IPS-18a (cell line): ENCODE results near the gene COL4A2.
"Not testable (repeated sequence)": the region's sequence is repeated elsewhere in the genome, so short reads cannot be mapped to it uniquely, and the experiment has no call there.

Experiments used
- H3K27ac ChIP-seq: one replicate; pipeline ENCODE4 v1.5.1; 2013; ENCODE audit warnings: low read length
- H3K27me3 ChIP-seq: one replicate; pipeline ENCODE4 v1.6.1; 2013; ENCODE audit warnings: mild to moderate bottlenecking, low read length; ENCODE audit not compliant: control insufficient read depth, insufficient read depth
- H3K36me3 ChIP-seq: one replicate; pipeline ENCODE4 v1.6.1; 2013; ENCODE audit warnings: low read depth, low read length; ENCODE audit not compliant: control insufficient read depth
- H3K4me1 ChIP-seq: one replicate; pipeline ENCODE4 v1.6.1; 2013; ENCODE audit warnings: low read depth, low read length; ENCODE audit not compliant: control insufficient read depth
- H3K4me3 ChIP-seq: one replicate; pipeline ENCODE4 v1.5.1; 2013; ENCODE audit warnings: low read length
- H3K9ac ChIP-seq: one replicate; pipeline ENCODE4 v1.6.1; 2013; ENCODE audit warnings: mild to moderate bottlenecking, low read length, moderate library complexity
- H3K9me3 ChIP-seq: one replicate; pipeline ENCODE4 v1.6.1; 2013; ENCODE audit warnings: low read depth, low read length; ENCODE audit not compliant: control insufficient read depth

The COL4A2 gene

GRCh38 chr13:110531671-110532083, 224.6 kb downstream of the COL4A2 start:
- Histone ChIP-seq H3K27me3 (no peaks in the 10 kb centered on the region), H3K36me3 (no peaks in the 10 kb centered on the region), H3K9ac (no peak overlapping the region), H3K4me1 (peaks cover 18% of the 10 kb centered on the region), H3K9me3 (no peaks in the 10 kb centered on the region), H3K27ac (no peak overlapping the region), H3K4me3 (no peak overlapping the region)

- not testable (repeated sequence) for H3K36me3 ChIP-seq, H3K9ac ChIP-seq, H3K27me3 ChIP-seq, H3K4me3 ChIP-seq, H3K9me3 ChIP-seq, H3K27ac ChIP-seq
- peaks cover 18% of the 10 kb centered on the region for H3K4me1 ChIP-seq
Observed at GRCh38 chr13:110532258-110532657, 225.2 kb downstream of the COL4A2 start.

GRCh38 chr13:110533771-110534670, 226.9 kb downstream of the COL4A2 start:
- H3K9ac ChIP-seq: no peak overlapping the region
- peaks cover 14% of the 10 kb centered on the region for H3K4me1 ChIP-seq
- H3K27ac ChIP-seq: no peak overlapping the region
- no peaks in the 10 kb centered on the region for H3K9me3 ChIP-seq
- H3K36me3 ChIP-seq: no peaks in the 10 kb centered on the region
- H3K4me3 ChIP-seq: no peak overlapping the region
- H3K27me3 ChIP-seq: no peaks in the 10 kb centered on the region

- H3K4me1 ChIP-seq: peaks cover 12% of the 10 kb centered on the region
- H3K36me3 ChIP-seq: no peaks in the 10 kb centered on the region
- no peaks in the 10 kb centered on the region for H3K9me3 ChIP-seq
- no peak overlapping the region for H3K27ac ChIP-seq
- H3K27me3 ChIP-seq: no peaks in the 10 kb centered on the region
- no peak overlapping the region for H3K4me3 ChIP-seq
- no peak overlapping the region for H3K9ac ChIP-seq
Observed at GRCh38 chr13:110535526-110535925, 228.4 kb downstream of the COL4A2 start.

- Histone ChIP-seq H3K27me3 (no peaks in the 10 kb centered on the region), H3K27ac (no peak overlapping the region), H3K9ac (no peak overlapping the region), H3K36me3 (no peaks in the 10 kb centered on the region), H3K9me3 (no peaks in the 10 kb centered on the region), H3K4me1 (peaks cover 8% of the 10 kb centered on the region), H3K4me3 (no peak overlapping the region)
Observed at GRCh38 chr13:110536006-110536693, 229.1 kb downstream of the COL4A2 start.

GRCh38 chr13:110538632-110539031, 231.5 kb downstream of the COL4A2 start:
- Histone ChIP-seq H3K27ac (no peak overlapping the region), H3K27me3 (no peaks in the 10 kb centered on the region), H3K4me3 (no peak overlapping the region), H3K4me1 (no peaks in the 10 kb centered on the region), H3K9ac (no peak overlapping the region), H3K9me3 (no peaks in the 10 kb centered on the region), H3K36me3 (no peaks in the 10 kb centered on the region)

- H3K4me1 ChIP-seq: no peaks in the 10 kb centered on the region
- H3K9ac ChIP-seq: no peak overlapping the region
- H3K27me3 ChIP-seq: no peaks in the 10 kb centered on the region
- H3K9me3 ChIP-seq: no peaks in the 10 kb centered on the region
- H3K4me3 ChIP-seq: no peak overlapping the region
- no peak overlapping the region for H3K27ac ChIP-seq
- no peaks in the 10 kb centered on the region for H3K36me3 ChIP-seq
Observed at GRCh38 chr13:110539894-110540293, 232.8 kb downstream of the COL4A2 start.

- Histone ChIP-seq H3K4me3 (no peak overlapping the region), H3K27ac (no peak overlapping the region), H3K36me3 (no peaks in the 10 kb centered on the region), H3K9me3 (no peaks in the 10 kb centered on the region), H3K9ac (no peak overlapping the region), H3K4me1 (no peaks in the 10 kb centered on the region), H3K27me3 (no peaks in the 10 kb centered on the region)
Observed at GRCh38 chr13:110540871-110541525, 233.9 kb downstream of the COL4A2 start.

- Histone ChIP-seq H3K9me3 (no peaks in the 10 kb centered on the region), H3K27me3 (no peaks in the 10 kb centered on the region), H3K4me1 (no peaks in the 10 kb centered on the region), H3K36me3 (no peaks in the 10 kb centered on the region), H3K9ac (no peak overlapping the region), H3K4me3 (no peak overlapping the region), H3K27ac (no peak overlapping the region)
Observed at GRCh38 chr13:110541526-110541920, 234.4 kb downstream of the COL4A2 start.

GRCh38 chr13:110542169-110542796, 235.2 kb downstream of the COL4A2 start:
- no peak overlapping the region for H3K4me3 ChIP-seq

GRCh38 chr13:110546378-110546777, 239.3 kb downstream of the COL4A2 start:
- Histone ChIP-seq H3K36me3 (no peaks in the 10 kb centered on the region), H3K4me1 (no peaks in the 10 kb centered on the region), H3K9me3 (no peaks in the 10 kb centered on the region), H3K4me3 (no peak overlapping the region), H3K27me3 (no peaks in the 10 kb centered on the region), H3K27ac (no peak overlapping the region), H3K9ac (no peak overlapping the region)

More at GRCh38 chr13:110542169-110542796, 235.2 kb downstream of the COL4A2 start:
- no peaks in the 10 kb centered on the region for H3K27me3 ChIP-seq
- H3K9me3 ChIP-seq: no peaks in the 10 kb centered on the region
- no peaks in the 10 kb centered on the region for H3K36me3 ChIP-seq
- H3K27ac ChIP-seq: no peak overlapping the region
- H3K9ac ChIP-seq: no peak overlapping the region
- H3K4me1 ChIP-seq: no peaks in the 10 kb centered on the region
